GM19452 (cell line): ENCODE measurements around the gene APMAP.

Experiments
- ATAC-seq: cut with Tn5 transposase; IDR thresholded peaks from one replicate; pipeline ENCODE4 v1.9.1; 2021; ENCODE audit not compliant: unreplicated experiment

Gene APMAP

DNA sequence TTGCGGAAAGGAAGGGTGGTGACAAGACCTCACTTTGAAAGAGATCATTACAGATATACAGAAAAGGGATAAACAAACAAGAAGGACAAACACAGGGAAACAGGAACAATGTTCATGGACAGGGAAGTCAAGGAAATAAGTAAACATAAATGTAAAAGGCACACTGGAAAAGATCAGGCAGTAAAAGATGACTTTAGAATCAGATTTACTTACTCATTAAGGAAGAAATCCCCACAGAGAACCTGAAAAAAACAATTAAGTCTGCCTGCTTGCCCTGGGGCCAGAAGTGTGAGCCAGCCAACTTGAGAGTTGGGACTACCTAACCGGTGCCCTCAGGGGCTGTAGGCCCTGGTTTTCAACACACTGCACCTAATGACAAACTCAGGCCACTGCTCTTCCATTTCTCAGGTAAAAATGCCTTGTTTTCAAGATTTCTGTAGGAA is 1.7 kb downstream of the APMAP start:
- no peak for ATAC-seq

DNA sequence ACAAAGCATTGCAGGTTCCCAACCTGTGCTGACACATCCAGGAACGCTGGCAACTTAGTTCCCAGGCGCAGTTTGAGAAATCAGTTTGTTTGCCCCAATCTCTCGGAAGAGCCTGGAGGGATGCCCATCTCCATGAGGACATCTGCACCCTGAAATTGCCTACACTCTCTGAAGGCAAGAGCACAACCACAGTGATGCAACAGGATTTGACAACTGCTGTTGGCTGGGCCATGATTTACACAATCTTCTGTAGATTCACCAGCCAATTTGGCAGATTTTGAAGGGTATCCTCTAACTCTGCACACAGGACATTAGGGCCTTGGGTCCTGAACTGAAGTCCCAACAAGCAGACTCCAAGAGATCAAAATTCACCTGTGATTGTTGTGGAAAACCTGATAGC is 3.4 kb downstream of the APMAP start:
- no peak for ATAC-seq

- no peak for ATAC-seq
Measured at GRCh38 chr20:24987873-24988835, 4.4 kb downstream of the APMAP start.

GRCh38 chr20:24987244-24987643 is 5.3 kb downstream of the APMAP start:
- no peak for ATAC-seq

- ATAC-seq, result no peak
Measured at GRCh38 chr20:24986436-24987015, 6.0 kb downstream of the APMAP start.

- no peak for ATAC-seq
Measured at GRCh38 chr20:24985802-24986201, 6.7 kb downstream of the APMAP start.

GRCh38 chr20:24984961-24985640 is 7.5 kb downstream of the APMAP start:
- no peak for ATAC-seq

GRCh38 chr20:24983896-24984295 is 8.7 kb downstream of the APMAP start:
- no peak for ATAC-seq

- ATAC-seq, result no peak
Measured at GRCh38 chr20:24981790-24982189, 10.8 kb downstream of the APMAP start.

- ATAC-seq, result no peak
Measured at GRCh38 chr20:24981282-24981681, 11.3 kb downstream of the APMAP start.

GRCh38 chr20:24980291-24981053 is 12.1 kb downstream of the APMAP start:
- ATAC-seq, result no peak

DNA sequence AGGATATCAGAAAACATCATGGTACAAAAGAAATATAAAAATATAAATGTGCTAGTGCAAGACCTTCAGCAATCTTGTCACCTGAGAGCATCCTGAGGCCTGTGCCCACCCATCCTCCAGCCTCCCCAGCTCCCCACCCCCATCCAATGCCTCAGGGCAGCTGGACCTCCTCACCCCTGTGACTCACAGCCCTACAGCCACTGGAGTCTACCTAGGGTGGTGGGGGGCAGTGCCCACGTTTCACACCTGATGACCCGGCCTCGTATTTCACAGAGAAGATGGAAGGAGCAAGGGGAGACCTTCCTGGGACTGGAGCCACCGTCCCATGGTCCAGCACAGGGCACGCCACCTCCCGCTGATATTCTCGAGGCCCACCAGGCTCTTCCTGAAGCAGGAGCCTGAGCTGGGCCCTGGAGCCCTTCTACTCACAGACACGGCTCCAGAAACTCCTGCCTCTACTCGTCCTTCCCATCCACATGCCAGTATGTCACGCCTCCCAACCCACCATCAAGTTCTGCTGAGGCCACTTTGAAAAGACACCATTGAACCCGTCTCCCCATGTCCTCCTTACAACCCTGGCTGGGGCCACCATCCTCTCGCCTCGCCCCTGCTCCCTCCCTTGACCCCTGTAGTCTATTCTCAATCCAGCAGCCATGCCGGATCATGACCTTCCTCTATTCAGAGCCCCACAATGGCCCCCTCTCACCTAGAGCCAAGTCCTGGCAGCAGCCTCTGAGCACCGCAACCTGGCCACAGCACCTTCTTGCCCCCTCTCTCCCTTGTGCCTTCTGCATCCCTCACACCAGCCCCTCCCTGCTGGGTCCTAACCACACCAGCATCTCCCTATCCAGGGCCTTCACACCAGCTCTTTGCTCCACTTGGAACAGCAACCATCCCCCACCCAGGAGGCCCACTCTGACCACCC is 13.3 kb downstream of the APMAP start:
- ATAC-seq, result no peak

DNA sequence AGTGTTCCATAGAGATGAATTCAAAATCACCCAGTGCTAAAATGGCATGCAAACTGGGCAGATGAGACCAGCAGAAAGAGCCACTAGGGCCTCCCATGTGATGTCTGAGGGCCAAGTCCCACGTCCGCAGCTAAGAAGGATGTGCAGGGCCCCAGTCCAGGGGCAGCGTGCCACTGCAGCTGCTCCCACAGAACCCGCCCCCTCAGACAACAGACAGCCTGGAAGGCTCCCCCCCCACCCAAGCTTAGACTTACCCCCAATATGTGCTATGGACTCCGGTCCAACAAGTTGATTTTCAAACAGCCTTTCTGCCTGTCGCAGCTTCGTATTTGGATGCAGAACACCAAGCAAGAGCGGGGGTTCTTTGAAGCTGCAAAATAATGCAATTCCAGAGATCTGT is 14.0 kb downstream of the APMAP start:
- no peak for ATAC-seq

- no peak for ATAC-seq
Measured at GRCh38 chr20:24977797-24978196, 14.8 kb downstream of the APMAP start.

GRCh38 chr20:24977336-24977735 is 15.2 kb downstream of the APMAP start:
- no peak for ATAC-seq

DNA sequence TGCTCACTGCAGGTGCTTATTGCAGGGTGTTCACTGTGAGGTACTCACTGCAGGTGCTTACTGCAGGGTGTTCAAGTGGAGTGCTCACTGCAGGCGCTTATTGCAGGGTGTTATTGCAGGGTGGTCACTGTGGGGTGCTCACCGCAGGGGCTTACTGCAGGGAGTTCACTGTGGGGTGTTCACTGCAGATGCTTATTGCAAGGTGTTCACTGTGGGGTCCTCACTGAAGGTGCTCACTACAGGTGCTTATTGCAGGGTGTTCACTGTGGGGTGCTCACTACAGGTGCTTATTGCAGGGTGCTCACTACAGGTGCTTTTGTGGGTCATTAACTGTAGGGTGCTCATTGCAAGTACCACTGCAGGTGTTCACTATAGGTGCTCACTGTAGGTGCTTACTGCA is 20.2 kb downstream of the APMAP start:
- no peak for ATAC-seq

- ATAC-seq, result no peak
Measured at GRCh38 chr20:24971376-24972101, 21.0 kb downstream of the APMAP start.

DNA sequence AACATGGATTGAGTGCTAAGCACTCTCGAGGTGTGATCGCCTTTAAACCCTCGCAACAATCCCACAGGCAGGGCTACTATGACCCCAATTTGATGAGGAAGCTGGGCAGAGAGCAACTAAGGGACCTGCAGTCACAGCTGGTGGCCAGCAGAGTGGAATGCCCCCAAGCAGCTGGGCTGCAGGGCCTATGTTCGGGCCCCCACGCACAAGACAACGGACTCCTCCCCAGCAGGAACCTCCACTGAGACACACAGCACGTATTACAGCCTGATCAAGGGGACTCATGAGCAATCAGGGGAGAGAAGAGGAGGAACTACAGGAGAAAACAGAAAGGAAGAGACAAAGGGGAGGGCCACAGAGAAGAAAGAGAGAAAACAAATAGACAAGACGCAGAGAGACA is 21.8 kb downstream of the APMAP start:
- no peak for ATAC-seq

DNA sequence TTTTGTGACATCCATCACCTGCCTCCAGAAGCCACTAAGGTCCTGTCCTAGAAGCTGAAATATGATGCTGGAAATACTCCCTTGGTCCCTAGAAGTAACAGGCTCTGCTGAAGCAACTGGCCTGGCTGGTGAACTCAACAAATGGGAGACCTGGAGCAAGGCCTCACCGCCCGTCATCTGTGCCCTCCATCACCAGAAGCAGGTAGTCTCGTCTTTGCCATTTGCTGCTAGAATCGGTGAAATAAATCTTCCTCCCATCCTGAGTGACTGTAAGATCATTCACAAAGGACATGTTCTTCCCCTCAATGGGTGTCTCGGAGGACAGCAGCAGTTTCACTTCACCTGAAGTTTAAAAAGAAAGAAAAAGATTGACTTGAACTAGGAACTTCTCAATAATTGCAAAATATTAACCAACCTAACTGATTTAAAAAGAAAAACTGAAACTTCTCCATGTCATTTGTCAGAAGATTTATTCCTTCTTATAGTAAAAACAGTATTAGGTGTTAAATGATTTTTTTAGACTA is 22.5 kb downstream of the APMAP start:
- no peak for ATAC-seq
